SJSA1 (cell line): Measurements from ENCODE around the gene STX10. TPM values are rescaled to one million over a fixed set of nuclear protein-coding genes. Genes with fewer than 3 reads are reported as not detected.
"Not testable (repeated sequence)": the region's sequence is repeated elsewhere in the genome, so short reads cannot be mapped to it uniquely, and the experiment has no call there.

Source experiments
- DNase-seq, 2 experiments: peaks; one replicate each; pipeline ENCODE4 v3.0.0-alpha.2; 2015 to 2020; ENCODE audit warnings: low spot score in 2 of 2, low read depth in 1 of 2
- H3K27ac ChIP-seq: fragments of 250-450 bp; sonication (Bioruptor Pico); 2 replicates; pipeline ENCODE4 v1.5.1; 2020; ENCODE audit warnings: mild to moderate bottlenecking, moderate library complexity
- H3K27me3 ChIP-seq: fragments of 250-450 bp; sonication (Bioruptor Pico); replicated peaks from 2 replicates; pipeline ENCODE4 v1.5.1; 2020; ENCODE audit warnings: mild to moderate bottlenecking, moderate library complexity
- H3K36me3 ChIP-seq: fragments of 250-450 bp; sonication (Bioruptor Pico); 2 replicates; pipeline ENCODE4 v1.5.1; 2020; ENCODE audit warnings: mild to moderate bottlenecking
- H3K4me1 ChIP-seq: fragments of 250-450 bp; sonication (Bioruptor Pico); replicated peaks from 2 replicates; pipeline ENCODE4 v1.6.1; 2021; ENCODE audit warnings: mild to moderate bottlenecking
- H3K4me3 ChIP-seq: fragments of 250-450 bp; sonication (Bioruptor Pico); 2 replicates; pipeline ENCODE4 v1.5.1; 2020; ENCODE audit warnings: mild to moderate bottlenecking
- H3K9me3 ChIP-seq: fragments of 250-450 bp; sonication (Bioruptor Pico); replicated peaks from 2 replicates; pipeline ENCODE4 v1.5.1; 2020; ENCODE audit warnings: mild to moderate bottlenecking
- total RNA-seq: library from RNA; depleted of rRNA; stranded (reverse); fragments of >200 nt; shearing (Covaris generic); gene quantifications from 2 replicates; pipeline ENCODE4 v1.2.3, GENCODE V29; 2014

STX10 gene
- total RNA-seq, 1 experiment from 2014 or later, result 106 TPM

DNA sequence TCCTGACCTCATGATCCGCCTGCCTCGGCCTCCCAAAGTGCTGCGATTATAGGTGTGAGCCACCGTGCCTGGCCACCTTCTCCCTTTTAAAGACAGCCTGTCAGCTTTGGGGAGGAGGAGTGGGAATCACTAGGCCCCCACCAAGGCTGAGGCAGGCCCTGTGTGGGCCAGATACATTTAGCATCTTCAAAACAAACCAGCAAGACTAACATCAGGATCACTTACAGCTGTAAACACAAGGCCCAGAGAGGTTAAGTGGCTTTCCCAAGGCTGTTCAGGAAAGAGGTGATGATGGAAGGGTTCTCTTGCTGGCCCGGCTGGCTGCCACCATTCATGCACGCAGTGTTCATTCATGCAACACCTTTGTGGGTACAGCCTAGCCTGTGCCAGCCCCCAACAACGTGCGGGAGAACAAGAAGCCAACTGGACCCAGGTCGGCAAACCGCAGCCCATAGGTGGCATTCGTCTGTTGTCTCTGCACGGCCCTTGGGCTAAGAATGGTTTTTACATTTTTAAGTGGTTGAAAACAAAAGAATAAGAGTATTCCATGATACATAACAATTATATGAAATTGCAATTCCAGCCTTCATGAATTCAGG is 23.1 kb upstream of the STX10 start:
- Histone ChIP-seq H3K27me3 (no peaks in the 10 kb centered on the region), H3K9me3 (no peaks in the 10 kb centered on the region), H3K4me3 (no peak overlapping the region), H3K36me3 (0 out of 2 replicates have a peak, but pooled peaks cover 4% of the 10 kb centered on the region), H3K27ac (peak overlapping the region; percentile 76), H3K4me1 (peaks cover 43% of the 10 kb centered on the region)
- no peak for DNase-seq

DNA sequence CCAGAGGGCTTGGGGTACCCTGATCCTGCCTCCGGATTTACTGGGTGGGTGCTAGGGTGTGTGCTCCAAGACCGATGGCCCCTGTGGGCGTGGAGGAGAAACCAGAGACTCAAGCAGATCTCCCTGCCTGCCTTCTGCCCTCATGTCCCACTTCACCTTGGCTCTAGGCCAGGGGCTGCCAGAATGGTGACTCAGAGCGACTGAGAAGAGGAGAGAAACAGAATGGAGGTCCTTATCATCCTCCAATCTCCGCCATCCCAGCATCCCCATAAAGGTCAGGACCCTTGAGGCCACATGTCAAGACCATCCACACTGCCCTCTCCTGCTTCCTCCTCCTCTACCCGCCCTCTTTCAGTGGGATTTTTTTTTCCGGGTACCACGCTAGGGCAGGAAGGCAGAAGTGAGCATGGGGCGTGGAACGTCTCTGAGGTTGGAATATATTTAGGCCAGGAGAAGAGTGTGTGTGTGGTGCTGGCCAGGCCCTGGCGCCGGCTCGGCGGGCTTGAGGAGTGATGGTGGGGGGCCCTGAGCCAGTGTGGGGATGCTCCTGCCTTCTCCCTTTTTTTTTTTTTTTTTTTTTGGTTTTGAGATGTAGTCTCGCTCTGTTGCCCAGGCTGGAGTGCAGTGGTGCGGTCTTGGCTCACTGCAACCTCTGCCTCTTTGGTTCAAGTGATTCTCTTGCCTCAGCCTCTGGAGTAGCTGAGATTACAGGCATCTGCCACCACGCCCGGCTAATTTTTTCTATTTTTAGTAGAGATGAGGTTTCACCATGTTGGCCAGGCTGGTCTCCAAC is 22.4 kb upstream of the STX10 start:
- DNase-seq, result peak; percentile 94 to 97
- 0 out of 2 replicates have a peak, but pooled peaks cover 4% of the 10 kb centered on the region for H3K36me3 ChIP-seq

DNA sequence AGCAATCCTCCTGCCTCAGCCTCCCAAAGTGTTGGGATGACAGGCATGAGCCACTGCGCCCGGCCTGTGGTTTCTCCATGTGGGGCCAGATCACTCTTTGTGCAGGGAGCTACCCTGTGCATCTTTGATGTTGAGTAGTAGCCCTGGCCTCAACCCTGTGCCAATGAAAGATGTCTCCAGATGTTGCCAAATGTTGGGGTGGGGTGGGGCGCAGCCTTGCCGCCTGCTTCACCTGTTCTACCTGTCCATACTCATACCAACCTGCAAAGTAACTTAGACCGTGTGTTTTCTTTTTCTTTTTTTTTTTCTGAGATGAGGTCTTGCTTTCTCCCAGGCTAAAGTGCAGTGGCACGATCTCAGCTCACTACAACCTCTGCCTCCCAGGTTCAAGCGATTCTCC is 21.0 kb upstream of the STX10 start:
- H3K9me3 ChIP-seq, result no peaks in the 10 kb centered on the region
- H3K27ac ChIP-seq, result no peak overlapping the region
- H3K27me3 ChIP-seq, result no peaks in the 10 kb centered on the region
- peaks cover 60% of the 10 kb centered on the region for H3K4me1 ChIP-seq
- DNase-seq, result no peak
- H3K4me3 ChIP-seq, result no peak overlapping the region
- 0 out of 2 replicates have a peak, but pooled peaks cover 4% of the 10 kb centered on the region for H3K36me3 ChIP-seq

More for the DNA sequence above, 22.4 kb upstream of the STX10 start:
- Histone ChIP-seq H3K4me3 (no peak overlapping the region), H3K4me1 (peaks cover 50% of the 10 kb centered on the region), H3K9me3 (no peaks in the 10 kb centered on the region), H3K27ac (peak overlapping the region; percentile 76), H3K27me3 (no peaks in the 10 kb centered on the region)

DNA sequence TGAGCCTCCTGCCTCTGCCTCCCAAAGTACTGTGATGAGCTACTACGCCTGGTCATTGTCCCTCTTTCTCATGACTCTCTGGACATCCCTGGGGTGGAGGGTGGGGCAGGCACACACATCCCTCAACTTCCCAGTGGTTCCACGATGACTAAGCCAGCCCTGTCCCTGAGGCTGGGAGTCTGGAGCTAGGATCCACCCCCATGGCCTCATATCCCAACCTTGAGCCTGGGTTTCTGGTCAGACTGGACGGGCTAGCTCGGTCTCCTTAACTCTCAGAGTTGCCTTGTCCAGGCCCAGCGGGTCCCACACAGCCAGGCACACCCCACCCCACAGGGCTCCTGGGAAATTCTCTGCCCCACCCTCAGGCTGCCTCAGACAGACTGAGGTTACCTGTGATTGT is 19.6 kb upstream of the STX10 start:
- peak; percentile 61 to 84 for DNase-seq
- H3K27me3 ChIP-seq, result no peaks in the 10 kb centered on the region
- no peaks in the 10 kb centered on the region for H3K9me3 ChIP-seq
- H3K36me3 ChIP-seq, result 0 out of 2 replicates have a peak, but pooled peaks cover 4% of the 10 kb centered on the region
- H3K27ac ChIP-seq, result peak overlapping the region; percentile 46
- H3K4me3 ChIP-seq, result no peak overlapping the region
- peaks cover 66% of the 10 kb centered on the region for H3K4me1 ChIP-seq

DNA sequence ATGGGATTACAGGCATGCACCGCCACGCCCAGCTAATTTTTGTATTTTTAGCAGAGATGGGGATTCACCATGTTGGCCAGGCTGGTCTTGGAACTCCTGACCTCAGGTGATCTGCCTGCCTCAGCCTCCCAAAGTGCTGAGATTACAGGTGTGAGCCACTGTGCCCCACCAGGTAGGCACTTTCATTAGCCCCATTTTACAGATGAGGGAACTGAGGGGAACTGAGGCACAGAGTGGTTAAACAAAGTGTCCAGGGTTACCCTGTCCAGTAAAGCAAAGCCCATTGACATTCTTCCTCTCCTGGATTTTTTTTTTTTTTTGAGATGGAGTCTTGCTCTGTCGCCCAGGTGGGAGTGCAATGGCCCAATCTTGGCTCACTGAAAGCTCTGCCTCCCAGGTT is 16.0 kb upstream of the STX10 start:
- H3K27ac ChIP-seq, H3K4me3 ChIP-seq, H3K36me3 ChIP-seq, H3K9me3 ChIP-seq, DNase-seq, H3K27me3 ChIP-seq: not testable (repeated sequence)
- H3K4me1 ChIP-seq, result peaks cover 71% of the 10 kb centered on the region

DNA sequence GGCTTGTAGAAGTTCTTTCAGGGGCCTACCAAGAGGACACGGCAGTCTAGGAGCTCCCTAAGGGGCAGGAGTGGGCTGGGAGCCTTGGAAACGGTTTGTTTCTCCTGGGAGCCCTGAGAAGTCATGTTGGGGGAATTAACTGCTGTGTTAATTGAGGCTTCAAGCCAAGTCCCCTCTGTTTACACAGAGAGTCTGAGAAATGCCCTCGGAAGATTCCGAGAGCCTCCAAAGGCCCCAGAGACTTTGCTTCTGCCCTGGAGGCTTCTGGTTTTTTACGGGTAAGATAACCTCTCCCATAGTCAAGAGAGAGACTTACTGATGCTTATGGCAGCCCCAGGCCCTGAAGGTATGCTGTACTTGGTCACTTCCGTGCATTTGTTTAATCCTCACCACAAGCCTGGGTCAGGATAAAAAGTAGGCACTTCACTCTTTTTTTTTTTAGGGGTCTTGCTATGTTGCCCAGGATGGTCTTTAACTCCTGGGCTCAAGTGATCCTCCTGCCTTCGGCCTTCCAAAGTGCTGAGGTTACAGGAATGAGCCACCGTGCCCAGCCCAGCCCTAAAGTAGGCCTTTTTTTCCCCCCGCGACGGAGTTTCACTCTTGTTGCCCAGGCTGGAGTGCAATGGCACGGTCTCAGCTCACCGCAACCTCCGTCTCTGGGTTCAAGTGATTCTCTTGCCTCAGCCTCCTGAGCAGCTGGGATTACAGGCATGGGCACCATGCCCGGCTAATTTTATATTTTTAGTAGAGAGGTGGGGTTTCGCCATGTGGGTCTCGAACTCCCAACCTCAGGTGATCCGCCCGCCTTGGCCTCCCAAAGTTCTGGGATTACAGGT is 15.2 kb upstream of the STX10 start:
- Histone ChIP-seq H3K36me3 (no peaks in the 10 kb centered on the region), H3K4me1 (peaks cover 70% of the 10 kb centered on the region), H3K27ac (peak overlapping the region; percentile 94), H3K27me3 (no peaks in the 10 kb centered on the region), H3K9me3 (no peaks in the 10 kb centered on the region), H3K4me3 (no peak overlapping the region)
- DNase-seq, result no peak

DNA sequence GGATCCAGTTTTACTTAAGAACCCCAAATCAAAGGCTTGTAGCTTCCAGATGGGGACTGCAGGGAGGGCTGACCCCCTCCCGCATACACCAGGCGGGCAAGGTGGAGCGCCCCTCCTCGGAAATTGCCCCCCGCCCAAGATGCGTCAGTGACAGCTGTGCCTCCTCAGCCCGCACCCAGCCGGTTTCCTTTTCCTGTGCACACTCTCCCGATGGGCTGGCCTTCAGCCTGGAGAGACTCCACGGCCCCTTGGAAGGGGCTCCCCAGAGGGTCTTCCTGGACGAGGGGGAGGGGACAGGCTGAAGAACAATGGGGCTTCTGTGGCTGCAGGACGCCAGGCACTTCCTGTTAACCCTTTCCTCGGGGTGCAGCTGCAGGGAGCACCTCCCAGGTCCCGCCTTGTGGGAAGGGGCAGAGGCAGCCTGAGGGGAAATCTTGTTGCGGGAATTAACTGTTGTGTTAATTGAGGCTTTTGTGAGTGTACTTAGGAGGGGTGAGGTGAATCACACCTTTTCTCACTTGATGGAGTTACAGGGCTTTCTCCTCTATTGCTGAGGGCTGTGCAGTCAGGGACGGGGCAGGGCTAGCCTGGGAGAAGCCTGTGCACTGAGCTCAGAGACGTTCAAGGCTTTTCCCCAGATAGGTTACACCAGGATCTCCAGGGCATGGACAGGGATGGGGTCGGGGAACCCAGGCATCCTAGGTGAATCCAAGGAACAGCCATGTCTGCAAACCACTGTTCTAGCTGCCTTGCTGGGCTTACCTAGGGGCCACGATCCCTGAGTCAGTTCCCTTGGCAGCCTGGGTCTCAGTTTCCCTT is 14.4 kb upstream of the STX10 start:
- peak; percentile 60 to 71 for DNase-seq
- H3K27ac ChIP-seq, result peak overlapping the region; percentile 94
- H3K4me3 ChIP-seq, result peak overlapping the region; percentile 14
- H3K36me3 ChIP-seq, result no peaks in the 10 kb centered on the region
- no peaks in the 10 kb centered on the region for H3K9me3 ChIP-seq
- H3K4me1 ChIP-seq, result peaks cover 62% of the 10 kb centered on the region
- no peaks in the 10 kb centered on the region for H3K27me3 ChIP-seq

DNA sequence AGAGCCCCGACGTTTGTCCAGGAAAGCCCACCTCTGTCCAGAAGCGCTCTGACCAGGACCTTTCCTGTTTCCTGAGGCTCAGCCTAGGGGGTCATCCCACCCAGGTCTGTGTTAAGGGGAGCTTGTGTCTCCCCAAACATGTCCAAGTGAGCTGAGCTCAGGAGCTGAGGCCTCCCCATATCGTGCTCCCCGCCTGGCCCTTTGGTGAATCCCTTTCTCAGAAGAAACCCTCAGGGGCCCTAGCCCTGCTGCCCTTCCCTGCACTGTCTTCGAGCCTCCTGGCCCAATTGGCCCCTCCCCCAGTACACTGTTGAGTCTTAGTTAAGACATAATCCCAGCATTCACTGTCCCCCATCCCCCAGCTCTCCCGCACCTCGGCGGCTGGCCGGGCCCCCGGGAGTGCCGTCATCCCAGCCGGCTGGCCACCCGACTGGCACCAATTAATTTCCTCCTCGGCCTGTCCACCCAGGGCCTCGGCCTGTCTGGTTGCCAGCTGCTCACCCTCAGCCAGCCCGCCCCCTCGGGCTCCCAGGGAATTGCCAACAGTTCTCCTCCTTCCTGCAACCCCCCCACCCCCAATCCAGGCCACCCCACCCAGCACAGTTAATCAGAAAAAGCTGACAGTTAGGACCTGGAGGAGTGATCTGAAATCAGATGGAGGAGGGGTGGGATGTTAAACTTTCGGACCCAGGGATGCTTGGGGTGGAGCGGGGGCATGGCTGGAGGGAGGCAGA is 13.6 kb upstream of the STX10 start:
- H3K27ac ChIP-seq, result peak overlapping the region; percentile 94
- peak overlapping the region; percentile 28 for H3K4me3 ChIP-seq
- peaks cover 54% of the 10 kb centered on the region for H3K4me1 ChIP-seq
- H3K9me3 ChIP-seq, result no peaks in the 10 kb centered on the region
- H3K36me3 ChIP-seq, result no peaks in the 10 kb centered on the region
- DNase-seq, result peak; percentile 90 to 94
- H3K27me3 ChIP-seq, result no peaks in the 10 kb centered on the region

DNA sequence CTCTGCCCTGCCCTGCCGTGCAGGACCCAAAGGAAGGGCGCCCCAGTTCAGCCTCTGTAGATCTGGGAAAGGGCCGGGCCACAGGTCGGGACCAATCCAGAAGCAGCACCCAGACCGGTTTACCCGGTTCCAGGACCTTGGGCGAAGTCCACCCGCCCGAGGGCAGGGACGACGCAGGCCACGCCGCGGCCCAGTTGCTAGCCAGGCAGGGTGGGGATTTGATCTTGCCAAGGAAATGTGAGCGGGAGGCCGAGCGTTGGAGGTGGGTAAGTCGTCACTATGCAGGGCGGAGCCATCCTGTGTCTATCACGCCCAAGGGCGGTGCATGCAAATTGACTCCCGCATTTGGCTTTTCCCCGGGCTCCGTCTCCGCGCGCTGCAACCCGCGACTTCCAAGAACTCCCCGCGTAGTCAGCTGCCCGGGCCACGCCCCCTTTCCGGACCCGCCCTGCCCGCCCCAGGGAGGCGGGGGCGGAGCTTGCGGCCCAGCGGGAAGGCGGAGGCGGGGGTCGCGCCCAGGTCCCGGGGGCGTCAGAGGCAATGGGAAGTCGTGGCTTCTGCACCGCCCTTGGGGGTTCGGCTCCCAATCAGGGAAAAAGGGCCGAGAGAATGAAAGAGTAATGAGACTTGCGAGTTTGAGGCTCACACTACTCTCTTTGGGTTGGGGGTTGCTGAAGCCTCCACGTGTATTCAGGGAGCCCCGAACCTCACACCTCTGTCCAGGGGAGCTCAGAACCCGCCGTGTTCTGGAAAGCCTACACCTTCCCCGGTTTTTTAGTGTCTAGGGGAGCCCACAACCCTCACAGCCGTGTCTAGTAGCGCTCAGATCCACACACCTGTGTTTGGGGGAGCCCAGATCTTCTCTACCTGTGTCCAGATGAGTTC is 12.8 kb upstream of the STX10 start:
- H3K4me1 ChIP-seq, result peaks cover 46% of the 10 kb centered on the region
- no peaks in the 10 kb centered on the region for H3K27me3 ChIP-seq
- DNase-seq, result peak; percentile 88 to 97
- H3K4me3 ChIP-seq, result peak overlapping the region; percentile 28
- peak overlapping the region; percentile 94 for H3K27ac ChIP-seq
- no peaks in the 10 kb centered on the region for H3K36me3 ChIP-seq
- H3K9me3 ChIP-seq, result no peaks in the 10 kb centered on the region

DNA sequence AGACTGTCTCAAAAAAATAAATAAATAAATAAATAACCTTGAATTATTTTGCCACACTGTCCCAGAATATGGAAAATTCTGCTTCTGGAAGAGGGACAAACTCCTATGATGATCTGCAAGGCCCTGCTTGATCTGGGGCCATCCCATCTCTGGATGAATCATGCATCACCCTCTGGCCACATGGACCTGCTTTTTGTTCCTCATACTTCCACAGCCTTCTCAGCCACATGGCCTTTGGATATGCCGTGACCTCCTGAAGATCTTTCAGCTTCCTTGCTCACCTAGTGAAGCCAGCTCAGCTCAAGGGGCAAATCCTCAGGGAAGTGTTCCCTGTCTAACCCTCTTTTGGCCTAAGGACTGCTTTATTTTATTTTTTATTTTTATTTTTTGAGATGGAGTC is 10.4 kb upstream of the STX10 start:
- no peak overlapping the region for H3K27ac ChIP-seq
- DNase-seq, result no peak

DNA sequence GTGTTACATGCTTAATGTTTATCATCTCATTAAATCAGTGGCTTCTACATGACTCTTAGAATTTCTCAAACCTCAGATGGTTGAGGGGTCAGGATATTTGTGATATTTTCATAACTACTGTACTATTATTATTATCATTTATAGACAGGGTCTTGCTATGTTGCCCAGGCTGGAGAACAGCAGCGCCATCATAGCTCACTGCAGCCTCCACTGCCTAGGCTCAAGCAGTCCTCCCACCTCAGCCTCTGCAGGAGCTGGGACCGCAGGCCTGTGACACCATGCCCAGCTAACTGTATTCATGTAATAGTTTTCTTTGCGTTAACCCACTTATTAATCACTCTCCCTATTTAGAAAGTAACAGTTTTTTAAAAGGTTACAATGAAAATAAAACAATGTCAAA is 9.5 kb upstream of the STX10 start:
- Histone ChIP-seq H3K4me1 (peaks cover 36% of the 10 kb centered on the region), H3K4me3 (no peak overlapping the region), H3K36me3 (peaks cover 9% of the 10 kb centered on the region), H3K27ac (no peak overlapping the region), H3K27me3 (no peaks in the 10 kb centered on the region), H3K9me3 (no peaks in the 10 kb centered on the region)
- no peak for DNase-seq

More for the DNA sequence above, 10.4 kb upstream of the STX10 start:
- peaks cover under 1% of the 10 kb centered on the region; the same call in 1 of the 2 replicates for H3K36me3 ChIP-seq
- H3K9me3 ChIP-seq, result no peaks in the 10 kb centered on the region
- H3K4me3 ChIP-seq, result no peak overlapping the region
- peaks cover 34% of the 10 kb centered on the region for H3K4me1 ChIP-seq
- H3K27me3 ChIP-seq, result no peaks in the 10 kb centered on the region
